HG03025 (cell line): ENCODE results near the gene C19orf81.
"Not testable (repeated sequence)": the region's sequence is repeated elsewhere in the genome, so short reads cannot be mapped to it uniquely, and the experiment has no call there.

Experiments
- ATAC-seq: cut with Tn5 transposase; IDR thresholded peaks from one replicate; pipeline ENCODE4 v1.9.1; 2021; ENCODE audit warnings: mild to moderate bottlenecking, moderate library complexity; ENCODE audit not compliant: unreplicated experiment, low FRiP score

Gene C19orf81

DNA sequence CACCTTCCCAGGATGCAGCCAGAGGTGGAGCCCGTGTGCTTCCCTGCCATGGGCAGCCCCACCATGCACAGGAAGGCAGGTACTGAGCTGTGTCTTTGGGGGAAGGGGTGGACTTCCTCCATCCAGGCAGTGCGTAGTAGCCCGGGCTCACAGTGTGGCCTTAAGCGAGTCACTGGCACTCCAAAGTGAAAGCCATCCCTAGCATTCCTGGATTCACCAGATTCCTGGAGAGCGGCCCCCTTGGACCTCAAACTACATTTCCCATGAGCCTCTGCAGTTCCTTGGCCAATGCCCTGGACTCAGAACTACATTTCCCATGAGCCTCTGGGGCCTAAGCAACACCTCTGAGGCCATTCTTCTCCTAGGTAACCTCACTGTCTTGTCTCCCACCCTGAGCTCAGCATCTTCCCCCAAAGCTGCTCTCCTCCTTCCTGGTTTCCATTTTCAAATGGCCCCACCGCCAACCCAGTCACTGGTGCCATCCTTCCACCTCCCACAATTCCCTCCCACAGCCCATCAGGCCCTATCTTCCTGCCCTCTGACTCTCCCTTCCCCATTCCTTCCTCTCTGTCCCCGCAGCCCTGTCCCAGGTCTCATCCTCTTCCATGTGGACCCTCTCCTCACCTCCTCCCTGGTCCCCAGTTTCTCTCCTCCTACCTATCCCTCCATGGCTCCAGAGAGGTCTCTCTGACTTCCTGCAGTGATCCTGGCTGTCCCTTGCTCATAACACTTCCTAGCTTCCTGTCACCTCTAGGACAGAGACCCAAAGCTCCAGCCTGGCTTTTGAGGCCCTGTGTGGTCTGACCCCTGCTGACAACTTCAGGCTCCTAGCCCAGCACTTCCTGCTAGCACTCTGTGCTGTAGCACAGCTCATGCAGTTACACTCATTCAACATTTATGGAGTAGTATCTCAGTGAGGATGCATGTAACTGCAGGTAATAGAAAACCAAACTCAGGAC is at the start of gene C19orf81:
Gene C19orf81 (plus strand): TSS at position 13 of the 959 bp plus-strand sequence. CDS start 0 bp downstream, at position 13.
- no peak for ATAC-seq

DNA sequence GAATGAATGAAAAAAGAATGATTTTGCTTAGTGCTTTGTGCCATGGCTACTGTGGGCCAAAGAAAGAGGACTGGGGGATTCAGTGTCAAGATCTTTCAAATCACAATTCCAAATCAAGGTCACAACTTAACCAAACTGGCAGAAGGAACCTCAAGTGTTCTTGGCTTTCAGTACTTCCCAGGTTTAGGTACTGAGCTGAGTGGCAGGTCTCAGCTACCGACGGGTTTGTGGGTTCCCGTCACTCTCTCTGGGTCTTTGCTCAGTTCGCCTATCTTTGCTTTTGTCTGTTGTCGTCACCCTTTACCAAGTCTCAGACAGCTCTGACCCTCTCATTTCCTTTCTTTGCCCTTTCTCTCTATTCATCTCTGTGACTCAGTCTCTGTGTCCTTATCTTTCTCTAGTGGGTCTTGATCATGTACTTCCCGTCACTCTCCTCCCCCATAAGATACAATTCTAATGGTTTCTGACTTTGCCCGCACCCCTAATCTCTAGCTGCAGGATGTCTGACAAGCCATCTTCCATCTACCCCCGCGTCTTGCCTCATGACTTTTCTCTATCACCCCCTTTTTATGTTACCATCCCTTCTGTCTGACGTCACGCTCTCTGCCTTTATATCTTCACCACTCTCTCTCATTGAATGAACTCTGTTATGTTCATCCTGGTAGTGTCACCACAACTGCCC is 47.7 kb upstream of the C19orf81 start:
- no peak for ATAC-seq

DNA sequence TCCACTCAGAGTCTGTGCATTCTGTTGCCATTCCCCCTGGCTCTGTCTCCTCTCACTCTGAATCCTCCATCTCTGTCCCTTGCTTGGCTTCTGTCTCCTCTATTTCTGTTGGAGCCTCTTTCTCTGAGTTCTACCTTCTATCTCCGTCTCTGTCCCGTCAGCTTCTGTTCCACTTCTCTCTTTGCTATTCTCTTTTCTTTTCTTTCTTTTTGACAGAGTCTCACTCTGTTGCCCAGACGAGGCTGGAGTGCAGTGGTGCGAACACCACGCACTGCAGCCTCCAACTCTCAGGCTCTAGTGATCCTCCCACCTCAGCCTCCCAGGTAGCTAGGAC is 47.2 kb upstream of the C19orf81 start:
- ATAC-seq, result no peak

DNA sequence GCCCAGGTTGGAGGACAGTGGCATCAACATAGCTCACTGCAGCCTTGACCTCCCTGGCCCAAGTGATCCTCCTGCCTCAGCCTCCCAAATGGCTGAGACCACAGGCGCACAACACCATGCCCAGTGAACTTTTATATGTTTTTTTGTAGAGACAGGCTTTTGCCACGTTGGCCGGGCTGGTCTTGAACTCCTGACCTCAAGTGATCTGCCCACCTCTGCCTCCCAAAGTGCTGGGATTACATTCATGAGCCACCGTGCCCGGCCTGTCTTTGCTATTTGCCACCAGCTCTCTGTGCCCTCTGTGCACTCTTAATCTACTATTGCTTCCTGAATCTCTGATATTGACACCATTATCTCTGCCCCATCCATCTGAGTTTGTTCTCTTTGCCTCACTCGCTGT is 46.7 kb upstream of the C19orf81 start:
- ATAC-seq, result no peak

DNA sequence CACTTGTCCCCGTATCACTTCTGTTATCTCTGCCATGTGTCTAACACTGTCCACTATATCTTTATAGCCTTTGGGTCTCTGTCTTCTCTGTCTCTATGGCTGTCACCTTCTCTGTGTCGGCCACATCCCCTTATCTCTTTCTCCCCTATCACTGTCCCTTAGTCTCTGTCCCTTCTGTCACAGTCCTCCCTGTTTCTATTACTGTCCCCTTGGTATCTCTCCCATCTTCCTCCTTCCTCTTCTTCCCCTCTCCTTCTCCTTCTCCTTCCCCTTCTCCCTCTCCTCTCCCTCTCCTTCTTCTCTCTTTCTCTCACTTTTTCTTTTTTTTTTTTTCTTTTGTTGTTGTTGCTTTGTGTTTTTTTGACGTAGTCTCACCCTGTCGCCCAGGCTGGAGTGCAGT is 46.3 kb upstream of the C19orf81 start:
- ATAC-seq, result no peak

DNA sequence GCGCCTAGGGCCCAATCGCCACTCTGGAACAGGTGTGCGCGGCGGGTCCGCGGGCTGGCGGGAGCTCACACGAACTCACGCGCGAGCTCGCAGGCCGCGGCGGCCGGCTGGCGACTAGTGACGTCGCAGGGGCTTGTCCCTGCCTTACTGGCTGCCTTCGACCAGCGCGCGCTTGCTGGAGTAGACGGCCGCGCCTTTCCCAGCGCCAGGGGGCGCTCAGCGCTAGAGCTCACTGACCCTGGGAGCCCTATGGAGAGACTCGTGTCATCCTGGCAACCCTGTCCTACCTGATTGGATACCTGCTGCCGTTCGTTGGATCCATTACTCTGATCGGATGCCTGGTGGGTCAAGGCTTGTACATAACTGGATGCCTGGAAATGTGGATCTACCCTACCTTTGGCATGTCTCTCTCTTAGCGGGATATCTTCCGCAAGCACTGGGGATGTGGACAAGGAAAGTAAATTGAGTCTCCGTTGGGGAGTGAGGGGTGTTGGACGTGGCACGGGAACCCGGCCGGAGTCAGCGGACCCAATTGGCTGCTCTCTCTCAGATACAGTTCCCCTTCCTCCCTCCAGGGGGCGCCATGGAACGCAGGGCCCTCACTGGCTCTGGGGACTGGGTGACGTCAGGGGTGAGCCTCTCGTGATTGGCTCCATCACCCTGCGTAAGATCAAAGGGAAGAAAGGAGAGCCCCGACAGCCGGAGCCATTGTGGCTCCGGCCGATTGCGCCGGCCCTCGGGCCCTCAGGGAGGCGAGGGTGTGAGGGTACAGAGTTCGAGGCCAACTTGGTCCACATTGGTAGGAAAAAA is 44.8 kb upstream of the C19orf81 start:
- not testable (repeated sequence) for ATAC-seq

DNA sequence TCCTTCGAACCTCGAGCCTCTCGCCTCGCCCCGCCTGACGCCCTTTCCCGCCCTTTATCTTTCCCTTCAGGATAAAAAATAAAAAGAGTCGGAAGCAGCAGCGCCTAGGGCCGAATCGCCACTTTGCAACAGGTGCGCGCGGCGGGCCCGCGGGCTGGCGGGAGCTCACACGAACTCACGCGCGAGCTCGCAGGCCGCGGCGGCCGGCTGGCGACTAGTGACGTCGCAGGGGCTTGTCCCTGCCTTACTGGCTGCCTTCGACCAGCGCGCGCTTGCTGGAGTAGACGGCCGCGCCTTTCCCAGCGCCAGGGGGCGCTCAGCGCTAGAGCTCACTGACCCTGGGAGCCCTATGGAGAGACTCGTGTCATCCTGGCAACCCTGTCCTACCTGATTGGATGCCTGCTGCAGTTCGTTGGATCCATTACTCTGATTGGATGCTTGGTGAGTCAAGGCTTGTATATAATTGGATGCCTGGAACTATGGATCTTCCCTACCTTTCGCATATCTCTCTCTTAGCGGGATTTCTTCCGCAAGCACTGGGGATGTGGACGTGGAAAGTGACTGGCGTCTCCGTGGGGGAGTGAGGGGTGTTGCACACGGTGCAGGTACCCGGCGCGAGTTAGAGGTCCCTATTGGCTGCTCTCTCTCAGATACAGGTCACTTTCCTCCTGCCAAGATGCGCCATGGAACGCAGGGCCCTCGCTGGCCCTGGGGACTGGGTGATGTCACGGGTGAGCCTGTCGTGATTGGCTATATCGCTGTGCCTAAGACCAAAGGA is 43.0 kb upstream of the C19orf81 start:
- ATAC-seq, result not testable (repeated sequence)

DNA sequence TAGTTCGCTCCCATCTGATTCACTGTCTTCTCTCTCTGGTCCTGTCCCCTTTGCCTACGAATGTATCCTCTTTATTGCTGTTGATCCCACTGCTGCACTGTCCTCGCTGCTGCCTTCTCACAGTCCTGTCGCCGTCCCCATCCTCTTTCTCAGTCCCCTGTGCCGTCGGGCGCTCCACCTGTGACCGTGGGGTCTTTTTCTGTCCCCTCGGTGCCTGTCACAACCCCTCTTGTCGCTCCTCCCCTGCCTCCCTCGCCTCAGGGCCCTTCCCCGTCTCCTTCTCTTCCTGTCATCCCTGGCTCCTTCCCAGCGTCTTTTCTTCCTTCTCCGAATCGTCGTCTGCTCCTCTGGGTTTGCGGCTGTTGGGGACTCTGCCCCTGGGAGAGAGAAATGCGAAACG is 41.9 kb upstream of the C19orf81 start:
- ATAC-seq, result no peak

DNA sequence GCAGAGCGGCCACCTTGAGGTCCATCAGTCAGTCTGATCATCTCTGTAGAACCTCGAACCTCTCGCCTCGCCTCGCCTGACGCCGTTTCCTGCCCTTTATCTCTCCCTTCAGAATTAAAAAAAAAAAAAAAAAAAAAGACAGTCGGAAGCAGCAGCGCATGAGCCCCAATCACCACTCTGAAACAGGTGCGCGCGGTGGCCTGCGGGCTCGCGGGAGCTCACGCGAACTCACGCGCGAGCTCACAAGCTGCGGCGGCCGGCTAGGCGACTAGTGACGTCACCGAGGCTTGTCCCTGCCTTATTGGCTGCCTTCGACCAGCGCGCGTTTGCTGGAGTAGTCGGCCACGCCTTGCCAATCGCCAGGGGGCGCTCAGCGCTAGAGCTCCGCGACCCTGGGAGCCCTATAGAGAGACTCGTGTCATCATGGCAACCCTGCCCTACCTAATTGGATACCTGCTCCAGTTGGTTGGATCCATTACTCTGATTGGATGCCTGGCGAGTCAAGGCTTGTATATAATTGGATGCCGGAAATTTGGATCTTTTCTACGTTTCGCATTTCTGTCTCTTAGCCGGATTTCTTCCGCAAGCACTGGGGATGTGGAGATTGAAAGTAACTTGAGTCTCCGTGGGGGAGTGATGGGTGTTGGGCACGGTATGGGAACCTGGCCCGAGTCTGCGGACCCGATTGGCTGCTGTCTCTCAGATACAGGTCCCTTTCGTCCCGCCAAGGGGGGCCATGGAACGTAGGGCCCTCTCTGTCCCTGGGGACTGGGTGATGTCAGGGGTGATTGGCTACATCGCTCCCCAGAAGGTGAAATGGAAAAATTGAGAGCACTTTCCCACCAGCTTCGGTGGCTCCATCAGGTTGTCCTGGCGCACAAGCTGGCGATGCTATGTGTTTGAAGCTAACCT is 41.1 kb upstream of the C19orf81 start:
- ATAC-seq, result no peak

DNA sequence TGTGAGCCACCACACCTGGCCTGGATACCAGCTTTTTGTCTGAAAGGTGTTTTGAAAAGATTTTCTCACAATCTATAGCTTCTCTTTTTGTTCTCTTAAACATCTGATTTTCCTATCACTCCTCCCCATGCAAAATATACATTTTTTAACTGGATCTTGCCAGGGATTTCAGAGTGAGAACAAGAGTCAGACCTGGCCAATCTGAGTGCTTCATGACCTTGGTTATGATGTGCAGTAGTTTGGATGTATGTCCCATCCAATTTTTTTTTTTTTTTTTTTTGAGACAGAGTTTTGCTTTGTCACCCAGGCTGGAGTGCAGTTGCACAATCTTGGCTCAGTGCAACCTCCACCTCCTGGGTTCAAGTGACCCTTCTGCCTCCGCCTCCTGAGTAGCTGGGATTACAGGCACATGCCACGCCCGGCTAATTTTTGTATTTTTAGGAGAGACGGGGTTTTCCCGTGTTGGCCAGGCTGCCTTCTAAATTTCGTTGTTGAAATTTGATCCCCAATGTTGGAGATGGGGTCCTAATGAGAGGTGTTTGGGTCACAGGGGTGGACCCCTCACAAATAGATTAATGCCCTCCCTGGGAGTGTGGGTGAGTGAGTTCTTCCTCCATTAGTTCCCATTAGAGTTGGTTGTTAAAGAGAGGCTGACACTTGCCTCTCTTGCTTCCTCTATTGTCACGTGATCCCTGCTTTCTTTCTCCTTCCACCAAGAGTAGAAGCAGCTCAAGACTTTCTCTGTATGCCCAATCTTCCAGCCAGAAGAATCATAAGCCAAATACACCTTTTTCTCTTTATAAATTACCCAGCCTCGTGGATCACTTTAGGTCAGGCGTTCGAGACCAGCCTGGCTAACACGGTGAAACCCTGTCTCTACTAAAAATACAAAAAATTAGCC is 36.5 kb upstream of the C19orf81 start:
- not testable (repeated sequence) for ATAC-seq

DNA sequence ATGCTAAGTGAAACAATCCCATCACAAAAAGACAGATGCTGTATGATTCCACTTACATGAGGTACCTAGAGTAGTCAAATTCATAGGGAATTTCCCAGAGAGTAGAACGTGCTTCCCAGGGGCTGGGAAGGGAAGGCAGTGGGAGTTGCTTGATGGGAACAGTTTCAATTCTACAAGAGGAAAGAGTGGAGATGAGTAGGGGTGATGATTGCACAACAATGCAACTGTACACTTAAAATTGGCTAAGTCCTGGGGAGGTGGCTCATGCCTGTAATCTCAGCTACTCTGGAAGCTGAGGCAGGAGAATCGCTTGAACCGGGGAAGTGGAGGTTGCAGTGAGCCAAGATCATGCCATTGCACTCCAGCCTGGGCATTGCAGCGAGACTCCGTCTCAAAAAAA is 30.9 kb upstream of the C19orf81 start:
- ATAC-seq, result not testable (repeated sequence)

DNA sequence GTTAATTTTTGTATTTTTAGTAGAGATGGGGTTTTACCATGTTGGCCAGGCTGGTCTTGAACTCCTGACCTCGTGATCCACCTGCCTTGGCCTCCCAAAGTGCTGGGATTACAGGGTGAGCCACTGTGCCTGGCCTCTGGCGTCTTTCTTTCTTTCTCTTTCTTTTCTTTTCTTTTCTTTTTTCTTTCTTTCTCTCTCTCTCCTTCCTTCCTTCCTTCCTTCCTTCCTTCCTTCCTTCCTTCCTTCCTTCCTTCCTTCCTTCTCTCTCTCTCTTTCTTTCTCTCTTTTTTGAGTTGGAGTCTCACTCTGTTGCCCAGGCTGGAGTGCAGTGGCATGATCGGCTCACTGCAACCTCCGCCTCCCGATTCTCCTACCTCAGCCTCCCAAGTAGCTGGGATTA is 30.1 kb upstream of the C19orf81 start:
- ATAC-seq, result not testable (repeated sequence)

DNA sequence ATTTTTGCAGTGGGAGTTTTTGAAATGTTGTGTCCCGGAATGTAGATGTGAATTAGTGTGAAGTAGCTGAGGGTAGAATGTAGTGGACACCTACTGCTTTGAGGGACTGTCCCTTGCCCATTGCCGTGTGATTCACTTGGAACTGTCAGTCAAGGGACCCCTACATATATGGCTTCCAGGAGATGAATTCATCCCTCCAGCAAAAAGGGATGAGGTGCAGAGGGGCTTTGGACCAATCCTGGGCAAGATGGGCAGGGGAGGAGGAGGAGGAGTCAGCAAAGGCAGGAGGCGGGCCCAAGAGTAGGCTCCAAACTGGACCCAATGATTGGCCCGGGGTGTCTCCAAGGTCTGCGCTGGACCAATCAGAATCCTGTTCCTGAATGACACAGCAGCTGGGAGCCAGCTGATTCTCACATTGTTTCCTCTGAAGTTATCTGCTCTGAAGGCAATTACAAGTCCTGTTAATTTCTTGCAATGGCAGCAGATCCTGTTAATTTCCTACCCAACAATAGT is 28.8 kb upstream of the C19orf81 start:
- not testable (repeated sequence) for ATAC-seq

DNA sequence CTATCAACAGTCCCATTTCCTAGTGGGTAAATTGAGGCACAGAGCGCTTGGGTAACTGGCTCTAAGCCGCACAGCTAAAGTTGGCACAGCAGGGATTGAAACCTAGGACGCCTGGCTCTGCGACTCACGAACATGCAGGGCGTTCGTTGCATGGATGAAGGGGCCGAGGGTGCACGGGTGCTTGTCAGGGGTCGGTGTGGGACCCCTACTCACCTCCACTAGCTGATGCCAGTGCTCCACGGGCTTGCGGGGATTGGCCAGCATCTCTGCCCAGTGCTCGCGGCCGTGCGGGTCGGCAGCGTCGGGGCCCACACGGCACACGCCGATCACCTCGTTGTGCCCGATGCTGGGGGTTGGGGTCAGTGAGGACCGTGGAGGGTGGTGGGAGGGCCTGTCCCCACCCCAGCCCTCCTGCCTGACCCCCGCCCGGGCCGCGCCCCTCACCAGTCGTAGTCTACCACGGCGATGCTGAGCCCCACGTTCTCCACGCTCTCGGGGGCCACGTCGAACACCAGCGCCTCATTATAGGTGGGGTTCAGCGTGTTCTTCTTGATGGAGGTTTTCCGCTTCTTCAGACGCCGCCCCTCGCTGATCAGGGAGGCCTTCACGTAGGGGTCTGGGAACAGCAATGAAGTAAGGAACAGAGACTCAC is 24.2 kb upstream of the C19orf81 start:
- ATAC-seq, result no peak

DNA sequence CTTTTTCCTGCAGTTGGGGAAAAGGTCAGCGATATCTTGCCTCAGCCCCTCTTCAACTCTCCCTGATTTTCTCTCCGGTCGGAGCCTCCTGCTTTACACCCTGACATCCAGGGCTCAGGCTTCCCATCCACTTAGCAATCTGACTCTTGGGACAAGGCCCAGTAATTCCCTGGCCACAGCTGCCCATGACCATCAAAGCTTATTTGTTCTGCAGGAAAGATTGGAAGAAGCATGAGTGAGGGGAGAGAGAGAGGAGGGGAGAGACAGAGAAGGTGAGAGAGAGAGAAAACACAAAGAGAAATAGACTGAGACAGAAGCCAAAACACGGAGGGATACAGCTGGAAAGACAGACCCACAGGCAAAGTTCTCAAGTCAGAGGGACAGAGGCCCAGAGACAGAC is 23.2 kb upstream of the C19orf81 start:
- ATAC-seq, result no peak

DNA sequence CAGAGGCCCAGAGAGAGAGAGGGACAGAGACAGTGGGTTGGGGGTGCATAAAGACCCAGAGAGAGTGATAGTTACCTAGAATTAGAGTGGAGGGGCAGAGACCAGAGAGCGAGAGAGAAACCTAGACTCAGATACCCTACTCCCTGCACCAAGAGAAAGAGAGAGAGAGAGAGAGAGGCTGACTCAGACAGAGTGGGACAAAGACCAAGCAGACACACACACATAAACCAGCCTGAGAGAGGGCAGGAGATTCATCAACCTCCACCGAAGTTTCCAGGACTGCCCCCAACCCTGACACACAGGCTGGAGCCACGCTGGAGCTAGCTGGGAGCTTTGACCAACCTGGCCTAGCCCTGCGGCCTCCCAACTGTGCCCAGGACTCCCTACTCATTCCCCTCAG is 22.4 kb upstream of the C19orf81 start:
- ATAC-seq, result no peak

DNA sequence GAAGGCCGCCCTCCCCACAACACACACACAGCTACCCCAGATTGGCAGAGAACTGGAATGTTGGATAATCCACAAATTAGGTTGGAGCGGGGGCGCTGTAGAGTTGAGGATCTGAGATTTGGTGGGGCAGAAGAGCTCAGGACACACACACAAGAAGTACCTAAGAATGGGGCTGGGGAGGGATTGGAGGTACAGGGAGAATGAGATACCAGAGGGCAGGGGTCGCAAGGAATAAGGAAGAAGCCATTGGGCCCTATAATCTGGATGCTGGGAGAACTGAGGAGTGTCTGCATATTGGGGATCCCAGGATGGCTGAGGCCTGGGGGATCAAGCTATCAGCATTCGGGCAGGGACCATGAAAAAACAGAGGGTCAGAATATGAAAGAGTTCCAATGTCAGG is 21.1 kb upstream of the C19orf81 start:
- ATAC-seq, result no peak
